Activated naive CD8-positive, alpha-beta T cell treated with anti-CD3 and anti-CD28 coated beads for 36 hours (primary cell): Measurements from ENCODE around the gene GATA3. TPM values are rescaled to one million over a fixed set of nuclear protein-coding genes. Genes with fewer than 3 reads are reported as not detected.

Experiments used
- DNase-seq: peaks from one replicate; pipeline ENCODE4 v3.0.0; 2021
- H3K27ac Mint-ChIP-seq: one replicate; pipeline ENCODE4 v1.8.0; 2022; ENCODE audit warnings: mild to moderate bottlenecking, moderate library complexity, mixed read lengths
- H3K27me3 Mint-ChIP-seq: one replicate; pipeline ENCODE4 v1.8.0; 2022; ENCODE audit warnings: mild to moderate bottlenecking, mixed read lengths
- H3K36me3 Mint-ChIP-seq: one replicate; pipeline ENCODE4 v1.8.0; 2021; ENCODE audit warnings: mild to moderate bottlenecking, mixed read lengths
- H3K4me1 Mint-ChIP-seq: one replicate; pipeline ENCODE4 v1.8.0; 2021; ENCODE audit warnings: mixed read lengths
- H3K4me3 Mint-ChIP-seq: one replicate; pipeline ENCODE4 v1.8.0; 2022; ENCODE audit warnings: mild to moderate bottlenecking, moderate library complexity, mixed read lengths
- H3K9me3 Mint-ChIP-seq: one replicate; pipeline ENCODE4 v1.8.0; 2022; ENCODE audit warnings: mixed read lengths
- total RNA-seq, 2 experiments: library from RNA; stranded (reverse); gene quantifications; one replicate each; pipeline ENCODE4 v1.2.3, GENCODE V29; 2021

GATA3 gene
- total RNA-seq, 2 experiments from 2014 or later = 8.4 to 8.8 TPM

DNA sequence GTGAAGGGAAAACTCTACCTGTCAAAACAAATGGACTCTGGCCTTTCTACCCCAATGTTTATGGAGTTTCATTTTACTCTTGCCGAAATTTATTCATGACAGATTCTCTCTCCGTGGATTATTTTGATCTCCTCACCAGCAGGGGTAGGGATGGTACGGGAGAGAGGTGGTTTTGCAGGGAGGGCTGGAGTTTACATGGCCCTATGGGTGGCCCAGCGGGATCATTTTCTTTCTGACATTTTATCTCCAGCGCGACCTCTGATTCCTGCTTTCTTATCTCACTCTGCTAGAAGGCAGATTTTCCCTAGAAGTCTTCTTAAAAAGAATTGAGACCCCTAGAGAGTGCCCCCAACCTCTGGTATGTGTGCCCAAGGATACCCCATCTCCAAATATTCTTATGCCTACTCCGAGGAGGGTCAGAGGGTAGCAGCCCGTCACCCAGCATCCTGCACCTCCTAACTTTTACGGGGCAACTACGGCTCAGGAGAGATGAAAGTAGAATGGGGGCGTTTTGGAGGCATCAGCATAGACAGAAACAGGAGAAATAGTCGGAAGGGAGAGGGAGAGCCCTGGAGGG lies 10.1 kb upstream of the GATA3 start:
- no peak overlapping the region for H3K27ac Mint-ChIP-seq
- peak overlapping the region; percentile 26 for H3K4me3 Mint-ChIP-seq
- DNase-seq = no peak
- H3K36me3 Mint-ChIP-seq = peaks cover under 1% of the 10 kb centered on the region
- peaks cover under 1% of the 10 kb centered on the region for H3K9me3 Mint-ChIP-seq
- peaks cover 99% of the 10 kb centered on the region for H3K27me3 Mint-ChIP-seq
- H3K4me1 Mint-ChIP-seq = peaks cover 55% of the 10 kb centered on the region

DNA sequence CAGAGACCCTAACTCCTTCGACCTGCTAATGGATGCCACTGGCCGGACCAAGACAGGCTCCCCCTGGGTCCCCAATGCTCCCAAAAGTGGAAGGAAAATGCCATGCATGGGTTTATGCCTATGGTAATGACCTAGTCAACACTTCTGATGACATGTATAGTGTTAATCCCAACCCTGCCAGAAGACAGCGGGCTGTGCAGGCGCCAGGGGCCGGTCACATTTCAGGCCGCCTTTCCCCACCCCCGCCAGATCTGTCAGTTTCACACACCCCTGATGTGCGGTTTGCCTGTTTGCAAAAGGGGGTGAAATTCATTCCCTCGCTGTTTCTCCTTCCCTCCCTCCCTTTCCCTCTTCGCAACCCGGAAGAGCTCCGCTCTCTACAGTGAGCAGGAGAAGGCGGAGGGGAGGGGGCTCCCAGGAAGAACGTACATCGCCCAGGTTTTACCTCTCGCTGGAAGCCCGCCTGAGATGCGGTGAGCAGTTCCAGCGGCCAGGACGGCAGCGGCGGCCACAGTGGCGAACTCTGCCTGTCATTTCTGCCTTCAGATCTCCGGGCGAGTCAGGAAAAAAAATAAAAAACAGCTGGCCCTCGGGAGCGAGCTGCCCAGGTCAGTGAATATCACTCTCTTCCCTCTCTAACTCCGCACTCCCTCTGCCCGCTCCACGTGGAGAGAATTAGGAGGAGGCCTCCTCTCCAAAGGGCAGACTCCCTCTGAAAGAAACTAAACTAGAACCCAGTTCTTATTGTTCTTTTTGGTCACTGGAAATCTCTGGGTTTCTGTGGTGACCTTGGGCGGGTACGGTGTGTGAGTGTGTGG lies 9.4 kb upstream of the GATA3 start:
- H3K36me3 Mint-ChIP-seq = no peaks in the 10 kb centered on the region
- no peak for DNase-seq
- no peak overlapping the region for H3K27ac Mint-ChIP-seq
- H3K4me1 Mint-ChIP-seq = peaks cover 52% of the 10 kb centered on the region
- no peaks in the 10 kb centered on the region for H3K9me3 Mint-ChIP-seq
- H3K4me3 Mint-ChIP-seq = peak overlapping the region; percentile 74
- peaks cover 96% of the 10 kb centered on the region for H3K27me3 Mint-ChIP-seq

DNA sequence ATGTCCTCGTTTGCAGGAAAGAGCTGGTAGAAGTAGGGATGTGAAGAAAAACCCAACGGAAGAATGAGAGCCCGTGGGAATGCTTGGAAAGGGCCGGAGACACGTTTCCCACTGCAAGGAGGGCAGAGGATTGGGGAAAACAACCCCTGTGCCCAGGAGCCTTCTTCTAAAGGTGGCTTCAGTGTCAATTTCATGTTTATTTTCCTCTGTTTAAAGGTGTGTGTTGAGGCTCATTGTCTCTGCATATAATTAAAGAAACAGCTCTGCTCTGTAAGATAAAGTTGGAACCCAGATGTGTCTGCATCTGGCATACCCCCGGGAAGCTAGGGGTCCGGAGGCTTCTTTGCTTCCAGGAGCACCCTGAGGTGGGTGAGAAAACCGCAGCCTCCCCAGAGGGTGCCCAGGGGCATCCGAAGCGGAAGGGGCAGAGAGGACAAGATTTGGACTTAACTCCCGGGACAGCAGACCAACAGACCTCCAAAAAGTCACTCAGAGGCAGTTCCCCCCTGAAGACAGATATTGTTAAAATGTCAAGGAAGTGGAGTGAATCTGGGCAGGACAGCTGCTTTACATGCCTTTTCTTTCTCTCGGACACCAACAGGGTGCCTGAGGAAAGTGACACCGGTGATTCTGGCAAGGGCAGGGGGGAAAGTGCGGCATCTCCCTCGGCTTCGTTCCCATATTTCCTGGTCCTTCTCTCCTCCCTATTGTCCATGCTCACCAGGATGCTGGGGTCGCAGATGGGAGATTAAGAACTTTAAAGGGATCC lies 8.6 kb upstream of the GATA3 start:
- Mint-ChIP-seq H3K36me3 (no peaks in the 10 kb centered on the region), H3K9me3 (no peaks in the 10 kb centered on the region), H3K27me3 (peaks cover 96% of the 10 kb centered on the region), H3K27ac (no peak overlapping the region), H3K4me1 (peaks cover 52% of the 10 kb centered on the region), H3K4me3 (peak overlapping the region; percentile 74)
- no peak for DNase-seq

DNA sequence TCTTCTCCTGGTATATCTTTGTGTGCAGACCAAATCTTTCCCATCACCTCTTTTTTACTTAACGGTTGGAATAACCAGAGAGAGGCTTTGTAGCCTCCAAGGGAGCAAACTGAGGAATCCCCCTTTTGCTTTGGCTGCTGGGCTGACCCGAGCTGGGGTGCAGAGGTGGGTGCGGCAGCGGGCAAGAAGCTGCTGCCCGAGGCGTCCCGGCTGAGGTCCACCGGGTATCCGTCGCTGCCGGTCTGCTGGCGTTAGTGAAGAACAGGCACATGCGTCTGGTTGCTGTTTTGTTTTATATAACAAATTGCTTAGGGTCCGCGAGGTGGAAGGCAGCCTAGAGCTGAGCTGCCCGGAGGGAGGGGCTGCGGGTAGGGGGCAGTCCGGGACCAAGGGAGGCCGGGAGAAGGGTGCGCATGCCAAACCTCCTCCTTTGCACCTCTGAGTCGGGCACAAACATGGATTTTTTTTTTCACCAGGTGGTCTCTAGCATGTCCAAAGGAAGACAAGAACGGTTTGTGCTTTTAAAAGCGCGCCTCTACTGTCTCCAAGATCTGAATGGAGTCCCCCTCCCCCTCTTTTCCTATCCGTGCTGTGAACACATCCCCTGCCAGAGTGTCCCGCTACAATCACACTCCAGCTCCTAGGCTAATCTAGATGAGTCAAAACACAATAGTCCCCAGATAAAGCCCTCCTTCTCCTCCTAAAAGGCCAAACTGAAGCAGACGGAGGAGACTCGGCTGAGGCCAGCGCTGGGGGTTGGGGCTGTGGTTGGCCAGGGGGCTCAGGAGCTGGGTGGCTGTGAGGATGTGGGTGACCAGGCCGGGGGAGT lies 6.8 kb upstream of the GATA3 start:
- Mint-ChIP-seq H3K27me3 (peaks cover 88% of the 10 kb centered on the region), H3K27ac (no peak overlapping the region), H3K36me3 (no peaks in the 10 kb centered on the region), H3K9me3 (no peaks in the 10 kb centered on the region), H3K4me1 (peaks cover 45% of the 10 kb centered on the region), H3K4me3 (no peak overlapping the region)
- peak; percentile 9 for DNase-seq

DNA sequence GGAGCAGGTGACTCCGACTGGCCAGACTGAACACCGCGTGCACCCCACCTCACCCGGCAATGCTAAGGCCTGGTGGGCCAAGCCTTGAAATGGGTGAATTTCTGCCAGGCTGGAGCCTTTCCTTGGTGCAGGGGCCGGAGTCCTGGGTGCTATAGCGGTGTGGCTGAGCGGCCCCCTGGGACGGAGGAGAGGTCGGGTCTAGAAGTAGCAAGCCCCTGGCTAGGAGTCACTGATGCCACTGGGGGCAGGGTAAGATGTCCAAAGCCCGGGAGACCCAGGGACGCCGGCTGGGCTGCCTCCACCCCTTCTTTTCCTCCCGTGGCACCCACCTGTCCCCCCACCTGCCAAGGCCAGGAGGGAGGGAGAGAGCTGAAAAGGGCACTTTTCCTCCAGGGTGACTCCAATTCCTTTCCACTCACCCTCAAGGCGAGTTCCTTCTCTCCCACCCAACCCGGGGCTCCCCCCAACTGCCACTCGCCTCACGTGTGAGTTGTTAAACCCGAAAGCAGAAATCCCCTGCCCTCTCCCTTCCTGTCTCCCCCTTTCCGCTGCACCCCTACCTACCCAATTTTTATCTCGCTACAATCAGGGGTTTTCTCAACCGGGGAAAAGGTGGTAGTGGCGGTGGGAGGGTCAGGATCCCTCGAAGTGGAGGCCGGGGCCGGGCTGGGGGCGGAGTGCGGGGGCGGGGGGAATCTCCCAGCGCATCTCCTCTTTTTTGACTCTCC lies 6.0 kb upstream of the GATA3 start:
- H3K4me3 Mint-ChIP-seq = peak overlapping the region; percentile 37

DNA sequence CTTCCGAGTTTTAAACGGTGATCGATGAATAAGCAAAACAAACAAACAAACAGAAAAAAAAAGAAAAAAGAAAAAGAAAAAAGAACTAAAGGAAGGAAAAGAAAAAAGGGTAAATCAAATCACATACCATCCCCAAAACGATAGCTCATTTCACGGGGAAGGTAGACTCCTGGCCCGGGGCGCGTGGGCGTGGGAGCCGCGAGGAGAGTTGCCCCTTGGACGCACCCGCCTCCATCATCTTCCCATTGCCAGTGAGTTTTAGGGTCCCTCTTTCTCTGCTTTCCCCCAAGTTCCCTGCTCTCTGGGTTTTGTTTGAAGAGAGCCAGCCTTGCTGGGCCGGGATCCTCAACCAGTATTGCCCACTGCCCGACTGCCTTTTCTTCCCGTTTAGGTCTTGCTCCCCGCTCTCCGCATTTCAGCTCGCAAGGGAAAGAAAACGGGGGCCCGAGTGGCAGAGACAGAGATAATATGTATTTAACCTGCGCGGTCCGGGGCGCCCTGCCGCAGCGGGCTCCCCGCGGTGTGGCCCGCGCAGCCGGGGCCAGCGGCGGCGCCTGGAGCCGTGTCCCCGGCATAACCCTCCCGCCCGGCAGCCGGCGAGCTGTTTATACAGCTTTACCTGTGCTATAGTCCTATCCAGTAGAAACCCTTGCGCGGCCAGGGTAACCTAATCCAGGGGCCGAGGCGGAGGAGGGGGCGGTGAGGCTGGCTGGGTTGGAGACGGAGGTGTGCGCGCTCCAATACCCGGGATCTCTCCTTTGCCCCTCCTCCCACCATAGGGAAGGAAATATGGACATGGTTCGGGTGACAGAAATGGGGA lies 5.2 kb upstream of the GATA3 start:
- DNase-seq = no peak
- no peak overlapping the region for H3K27ac Mint-ChIP-seq
- peaks cover 46% of the 10 kb centered on the region for H3K4me1 Mint-ChIP-seq
- no peaks in the 10 kb centered on the region for H3K9me3 Mint-ChIP-seq
- peak overlapping the region; percentile 37 for H3K4me3 Mint-ChIP-seq
- H3K27me3 Mint-ChIP-seq = peaks cover 79% of the 10 kb centered on the region
- H3K36me3 Mint-ChIP-seq = no peaks in the 10 kb centered on the region

More for the DNA sequence above, 6.0 kb upstream of the GATA3 start:
- DNase-seq = peak; percentile 50
- H3K9me3 Mint-ChIP-seq = no peaks in the 10 kb centered on the region
- peaks cover 87% of the 10 kb centered on the region for H3K27me3 Mint-ChIP-seq
- H3K36me3 Mint-ChIP-seq = no peaks in the 10 kb centered on the region
- no peak overlapping the region for H3K27ac Mint-ChIP-seq
- H3K4me1 Mint-ChIP-seq = peaks cover 46% of the 10 kb centered on the region

DNA sequence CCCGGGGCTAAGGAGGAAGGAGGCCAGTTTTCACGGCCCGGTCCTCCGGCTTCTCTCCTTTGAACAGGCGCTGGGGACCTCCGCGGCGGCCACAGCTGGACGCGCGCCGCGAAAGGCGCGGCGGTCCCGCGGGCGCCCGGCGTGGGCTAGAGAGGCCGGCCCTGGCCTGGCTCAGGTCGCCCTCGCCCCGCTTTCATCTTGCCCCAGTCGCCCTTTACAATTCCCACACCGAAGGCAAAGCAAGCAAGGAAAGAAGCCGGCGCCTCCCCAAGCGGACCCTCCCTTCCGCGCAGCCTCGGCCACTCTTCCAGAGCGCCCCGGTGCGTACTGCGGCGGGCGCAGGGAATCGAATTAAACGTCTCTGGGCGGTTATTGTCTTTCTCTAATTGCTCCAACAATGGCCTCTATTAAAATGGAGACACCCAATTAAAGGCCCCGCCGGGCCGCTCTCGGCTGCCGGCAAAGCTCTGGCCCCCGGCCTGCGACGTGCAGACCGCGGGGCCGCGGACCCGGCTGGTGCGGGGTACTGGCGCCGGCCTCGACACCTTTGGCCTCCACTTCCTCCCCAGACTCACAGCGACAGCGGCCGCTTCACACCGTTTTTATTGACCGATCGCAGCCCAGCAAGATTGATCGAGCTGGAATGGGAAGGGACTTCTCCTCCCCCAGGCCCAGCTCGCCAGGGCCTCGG lies 4.5 kb upstream of the GATA3 start:
- Mint-ChIP-seq H3K27ac (no peak overlapping the region), H3K9me3 (no peaks in the 10 kb centered on the region), H3K4me1 (peaks cover 42% of the 10 kb centered on the region), H3K4me3 (peak overlapping the region; percentile 60), H3K36me3 (no peaks in the 10 kb centered on the region), H3K27me3 (peaks cover 71% of the 10 kb centered on the region)
- DNase-seq = no peak

DNA sequence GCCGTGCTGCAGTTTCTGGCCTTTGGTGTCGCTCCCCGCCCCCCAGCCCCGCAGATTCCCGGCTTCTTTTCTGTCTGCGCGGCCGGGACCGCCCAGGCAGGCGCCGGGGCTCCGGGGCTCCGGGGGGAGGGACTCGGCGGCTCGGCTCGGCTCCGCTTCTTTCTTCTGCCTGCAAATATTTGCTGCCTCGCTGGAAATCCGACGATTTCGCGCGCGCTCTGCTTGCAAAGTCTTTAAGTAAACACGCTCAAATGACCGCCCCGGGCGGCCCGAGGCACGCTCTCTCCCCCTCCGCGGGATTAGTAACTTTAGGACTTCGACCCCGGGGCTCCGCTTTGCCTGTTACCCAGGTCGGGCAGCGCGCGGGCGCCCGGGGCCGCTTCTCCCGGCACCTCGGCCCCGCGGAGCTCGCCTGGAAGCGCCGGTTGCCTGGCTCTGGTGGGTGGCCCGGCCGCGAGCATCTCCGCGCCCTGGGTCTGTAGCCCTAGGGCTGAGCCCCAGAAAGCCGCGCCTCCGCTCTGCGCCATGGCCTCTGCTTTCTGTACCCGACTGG lies 3.9 kb upstream of the GATA3 start:
- H3K27me3 Mint-ChIP-seq = peaks cover 65% of the 10 kb centered on the region
- H3K4me1 Mint-ChIP-seq = peaks cover 40% of the 10 kb centered on the region
- peak; percentile 45 for DNase-seq
- no peaks in the 10 kb centered on the region for H3K36me3 Mint-ChIP-seq
- H3K4me3 Mint-ChIP-seq = peak overlapping the region; percentile 76
- no peak overlapping the region for H3K27ac Mint-ChIP-seq
- no peaks in the 10 kb centered on the region for H3K9me3 Mint-ChIP-seq

DNA sequence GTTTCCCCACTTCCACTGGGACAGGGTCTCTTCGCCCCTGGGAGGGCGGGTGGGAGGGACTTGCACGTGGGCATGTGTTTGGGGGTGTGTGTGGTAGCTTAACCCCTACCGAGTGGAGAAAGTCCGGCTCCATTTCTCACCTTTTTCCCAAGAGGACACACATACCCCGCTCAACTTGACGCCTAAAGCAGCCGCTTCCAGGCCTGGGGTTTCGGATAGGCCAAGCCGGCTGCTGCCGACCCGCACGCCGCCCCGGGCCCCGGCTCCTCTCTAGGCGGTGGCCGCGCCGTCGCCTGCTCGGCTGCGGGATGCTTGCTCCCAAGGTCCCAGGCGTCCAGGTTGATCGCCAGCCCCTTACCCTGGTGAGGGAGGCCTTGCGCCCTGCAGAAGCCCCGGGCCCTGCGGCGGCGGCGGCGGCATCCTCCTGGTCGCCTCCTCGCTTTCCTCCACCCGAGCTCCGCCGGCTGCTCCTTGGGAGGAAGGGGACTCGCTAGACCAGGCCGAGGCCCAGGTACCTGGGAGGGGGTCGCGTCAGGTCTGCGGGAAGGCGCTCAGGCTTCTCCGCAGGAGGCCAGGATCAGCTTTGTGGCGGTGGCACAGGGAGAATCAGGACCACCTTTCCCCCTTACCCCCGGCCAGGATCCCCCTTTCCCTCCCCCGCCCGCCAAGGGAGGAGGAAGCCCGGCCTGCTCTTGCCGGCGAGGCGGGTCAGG lies 3.2 kb upstream of the GATA3 start:
- no peak overlapping the region for H3K27ac Mint-ChIP-seq
- no peak for DNase-seq
- no peak overlapping the region for H3K4me3 Mint-ChIP-seq
- peaks cover under 1% of the 10 kb centered on the region for H3K36me3 Mint-ChIP-seq
- peaks cover 33% of the 10 kb centered on the region for H3K4me1 Mint-ChIP-seq
- H3K27me3 Mint-ChIP-seq = peaks cover 59% of the 10 kb centered on the region
- H3K9me3 Mint-ChIP-seq = no peaks in the 10 kb centered on the region

DNA sequence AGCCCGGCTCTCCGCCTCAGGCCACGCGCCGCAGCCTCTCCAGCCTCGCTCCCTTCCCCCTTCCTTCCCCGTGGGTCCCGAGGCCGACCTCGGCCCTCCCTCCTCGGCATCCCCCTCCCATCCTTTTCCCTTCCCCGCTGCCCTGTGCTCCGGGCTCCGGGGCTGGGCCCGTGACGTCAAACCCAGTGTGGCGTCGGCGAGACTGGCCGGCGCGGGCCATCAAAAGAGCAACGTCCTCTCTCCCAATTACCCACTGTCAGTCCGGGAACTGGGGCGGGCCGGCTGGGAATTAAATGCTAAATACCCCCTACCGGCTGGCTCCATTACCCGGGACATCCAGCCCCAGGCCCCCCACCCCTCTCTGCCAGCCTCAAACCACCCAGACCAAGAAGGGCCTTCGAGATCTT lies 2.6 kb upstream of the GATA3 start:
- no peaks in the 10 kb centered on the region for H3K9me3 Mint-ChIP-seq
- H3K4me1 Mint-ChIP-seq = peaks cover 35% of the 10 kb centered on the region
- peaks cover 5% of the 10 kb centered on the region for H3K36me3 Mint-ChIP-seq
- no peak overlapping the region for H3K27ac Mint-ChIP-seq
- DNase-seq = no peak
- H3K27me3 Mint-ChIP-seq = peaks cover 53% of the 10 kb centered on the region
- H3K4me3 Mint-ChIP-seq = peak overlapping the region; percentile 67

DNA sequence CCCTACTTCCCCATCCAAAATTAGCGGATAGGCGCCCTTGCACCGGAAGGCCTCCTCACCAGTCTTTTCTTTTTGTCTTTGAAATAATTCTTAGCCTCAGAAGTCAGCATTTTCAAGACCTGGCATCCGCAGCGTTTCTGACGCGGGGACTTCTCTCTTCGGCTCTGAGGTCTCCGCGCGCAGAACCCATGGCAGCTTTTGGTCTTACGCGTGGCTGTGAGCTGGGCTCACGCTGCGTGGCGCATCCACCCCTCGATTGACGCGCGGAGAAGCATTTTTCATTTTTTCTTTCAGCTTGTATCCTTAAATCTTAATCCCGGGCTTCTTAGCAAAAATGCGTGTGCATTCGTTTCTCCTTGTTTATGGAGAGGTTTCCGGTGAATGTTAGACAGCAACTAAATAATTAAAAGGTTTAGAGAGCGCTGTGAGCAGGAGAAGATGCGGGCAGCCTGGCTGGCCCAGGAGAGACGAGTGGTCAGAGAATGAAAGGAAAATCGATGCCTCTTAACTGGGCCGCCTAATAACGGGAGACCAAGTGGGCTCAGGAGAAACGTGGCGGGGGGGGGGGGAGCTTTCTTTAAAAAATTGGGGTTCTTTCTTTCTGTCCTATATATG lies 2.0 kb upstream of the GATA3 start:
- no peak overlapping the region for H3K27ac Mint-ChIP-seq
- H3K9me3 Mint-ChIP-seq = no peaks in the 10 kb centered on the region
- peak overlapping the region; percentile 67 for H3K4me3 Mint-ChIP-seq
- H3K27me3 Mint-ChIP-seq = peaks cover 47% of the 10 kb centered on the region
- peaks cover 41% of the 10 kb centered on the region for H3K4me1 Mint-ChIP-seq
- DNase-seq = peak; percentile 25
- peaks cover 5% of the 10 kb centered on the region for H3K36me3 Mint-ChIP-seq

DNA sequence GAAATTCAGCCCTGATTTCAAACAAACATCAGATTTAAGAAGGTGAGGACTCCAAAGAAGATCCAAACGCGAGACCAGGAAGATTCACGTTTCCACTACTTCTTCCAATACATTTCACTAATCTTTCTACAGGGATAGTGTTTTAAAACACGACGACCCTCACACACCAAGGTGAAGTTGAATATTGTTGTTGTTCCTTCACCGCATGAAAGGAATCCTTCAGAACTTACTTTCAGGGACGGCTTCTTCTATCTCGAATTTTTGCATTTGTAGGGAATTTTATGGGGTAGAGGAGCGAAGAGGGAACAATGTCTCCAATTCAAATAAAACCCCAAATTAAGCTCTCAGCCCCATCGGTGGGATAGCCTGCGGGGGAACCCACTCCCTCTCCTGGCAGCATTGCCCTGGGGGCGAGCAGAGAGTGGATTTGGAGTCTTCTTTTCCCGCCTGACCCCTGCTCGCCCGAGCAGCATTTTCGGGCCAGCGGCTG lies 1.5 kb upstream of the GATA3 start:
- Mint-ChIP-seq H3K9me3 (no peaks in the 10 kb centered on the region), H3K27ac (no peak overlapping the region), H3K4me1 (peaks cover 45% of the 10 kb centered on the region), H3K27me3 (peaks cover 41% of the 10 kb centered on the region), H3K4me3 (peak overlapping the region; percentile 67), H3K36me3 (peaks cover 5% of the 10 kb centered on the region)
- DNase-seq = no peak
